ENCODE results near the gene CPSF4.

DNA sequence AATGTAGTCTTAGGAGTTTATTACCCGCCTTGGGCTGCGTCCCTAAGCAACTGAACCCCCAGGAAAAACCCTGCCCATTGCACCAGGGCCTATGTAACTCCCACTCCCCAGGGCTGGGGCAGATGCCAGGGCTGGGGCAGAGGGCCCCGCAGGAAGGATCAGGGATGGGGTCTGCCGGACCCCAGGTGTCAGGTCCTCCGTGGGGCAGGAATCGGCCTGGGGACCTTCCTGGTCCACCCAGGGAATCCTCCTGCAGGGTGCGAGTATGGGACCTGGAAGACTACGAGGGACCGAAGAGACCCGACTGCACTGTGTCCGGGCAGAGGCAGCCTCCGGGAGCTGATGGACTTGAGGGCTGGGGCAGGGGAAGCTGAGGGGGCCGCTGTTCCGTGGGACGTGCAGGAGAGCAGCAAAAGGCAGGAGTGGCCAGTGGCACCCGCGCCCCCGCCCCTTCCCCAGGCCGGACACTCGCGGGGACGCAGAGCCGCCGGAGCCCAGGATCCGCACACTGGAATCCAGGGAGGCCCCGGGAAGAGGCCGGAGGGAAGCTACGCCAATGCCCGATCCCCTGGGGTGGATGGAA, 29.7 kb downstream of the CPSF4 start:
- TF ChIP-seq POLR2AphosphoS5 (IDR thresholded peaks at IDR 0.05; ENCODE audit: low read depth, low read length) (no peak), POLR2A (IDR thresholded peaks at IDR 0.05; ENCODE audit: low read depth, low read length) (no peak), TAF1 (IDR thresholded peaks at IDR 0.05; ENCODE audit: low read depth, low read length) (no peak)
